ENCODE data around the gene CBLIF. TPM values are rescaled to one million over a fixed set of nuclear protein-coding genes. Genes with fewer than 3 reads are reported as not detected.

CBLIF gene
- total and polyA plus RNA-seq, 2 of the 13 experiments (the other 11 are each of a cell fraction or from before 2014, with no cell fraction given) = not detected

DNA sequence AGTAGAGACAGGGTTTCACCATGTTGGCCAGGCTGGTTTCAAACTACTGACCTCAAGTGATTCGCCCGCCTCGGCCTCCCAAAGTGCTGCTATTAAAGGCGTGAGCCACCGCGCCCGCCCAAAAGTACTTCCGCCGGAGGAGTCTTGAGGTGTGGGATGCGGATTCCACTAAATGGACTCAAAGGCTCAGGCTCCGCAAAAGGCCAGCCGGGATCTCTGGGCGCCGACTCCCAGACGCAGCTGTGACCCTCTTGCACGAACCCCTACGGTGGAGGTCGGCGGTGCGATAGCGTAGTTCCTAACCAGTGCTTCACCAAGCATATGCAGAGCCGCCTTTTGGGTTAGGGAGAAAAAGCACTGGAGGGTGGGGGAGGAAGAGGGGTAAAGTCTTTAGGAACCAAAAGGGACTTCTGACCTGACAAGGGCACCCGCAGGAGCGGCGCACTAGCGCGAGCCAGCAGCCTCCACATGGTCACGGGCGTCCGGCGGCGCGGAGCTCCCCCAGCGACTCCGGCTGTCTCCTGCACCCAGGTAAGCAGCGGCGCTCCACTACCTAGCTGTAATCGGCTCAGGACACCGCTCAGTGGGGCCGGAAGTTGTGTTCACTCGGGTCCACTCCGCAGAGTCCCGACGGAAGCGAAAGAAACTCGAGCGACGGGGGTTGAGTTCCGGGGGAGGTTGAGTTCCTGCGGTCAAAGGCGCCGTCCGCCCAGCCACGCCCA is 34.9 kb downstream of the CBLIF start, which contains the start of gene MRPL16 (continued):
- TF ChIP-seq, protein P1, sequence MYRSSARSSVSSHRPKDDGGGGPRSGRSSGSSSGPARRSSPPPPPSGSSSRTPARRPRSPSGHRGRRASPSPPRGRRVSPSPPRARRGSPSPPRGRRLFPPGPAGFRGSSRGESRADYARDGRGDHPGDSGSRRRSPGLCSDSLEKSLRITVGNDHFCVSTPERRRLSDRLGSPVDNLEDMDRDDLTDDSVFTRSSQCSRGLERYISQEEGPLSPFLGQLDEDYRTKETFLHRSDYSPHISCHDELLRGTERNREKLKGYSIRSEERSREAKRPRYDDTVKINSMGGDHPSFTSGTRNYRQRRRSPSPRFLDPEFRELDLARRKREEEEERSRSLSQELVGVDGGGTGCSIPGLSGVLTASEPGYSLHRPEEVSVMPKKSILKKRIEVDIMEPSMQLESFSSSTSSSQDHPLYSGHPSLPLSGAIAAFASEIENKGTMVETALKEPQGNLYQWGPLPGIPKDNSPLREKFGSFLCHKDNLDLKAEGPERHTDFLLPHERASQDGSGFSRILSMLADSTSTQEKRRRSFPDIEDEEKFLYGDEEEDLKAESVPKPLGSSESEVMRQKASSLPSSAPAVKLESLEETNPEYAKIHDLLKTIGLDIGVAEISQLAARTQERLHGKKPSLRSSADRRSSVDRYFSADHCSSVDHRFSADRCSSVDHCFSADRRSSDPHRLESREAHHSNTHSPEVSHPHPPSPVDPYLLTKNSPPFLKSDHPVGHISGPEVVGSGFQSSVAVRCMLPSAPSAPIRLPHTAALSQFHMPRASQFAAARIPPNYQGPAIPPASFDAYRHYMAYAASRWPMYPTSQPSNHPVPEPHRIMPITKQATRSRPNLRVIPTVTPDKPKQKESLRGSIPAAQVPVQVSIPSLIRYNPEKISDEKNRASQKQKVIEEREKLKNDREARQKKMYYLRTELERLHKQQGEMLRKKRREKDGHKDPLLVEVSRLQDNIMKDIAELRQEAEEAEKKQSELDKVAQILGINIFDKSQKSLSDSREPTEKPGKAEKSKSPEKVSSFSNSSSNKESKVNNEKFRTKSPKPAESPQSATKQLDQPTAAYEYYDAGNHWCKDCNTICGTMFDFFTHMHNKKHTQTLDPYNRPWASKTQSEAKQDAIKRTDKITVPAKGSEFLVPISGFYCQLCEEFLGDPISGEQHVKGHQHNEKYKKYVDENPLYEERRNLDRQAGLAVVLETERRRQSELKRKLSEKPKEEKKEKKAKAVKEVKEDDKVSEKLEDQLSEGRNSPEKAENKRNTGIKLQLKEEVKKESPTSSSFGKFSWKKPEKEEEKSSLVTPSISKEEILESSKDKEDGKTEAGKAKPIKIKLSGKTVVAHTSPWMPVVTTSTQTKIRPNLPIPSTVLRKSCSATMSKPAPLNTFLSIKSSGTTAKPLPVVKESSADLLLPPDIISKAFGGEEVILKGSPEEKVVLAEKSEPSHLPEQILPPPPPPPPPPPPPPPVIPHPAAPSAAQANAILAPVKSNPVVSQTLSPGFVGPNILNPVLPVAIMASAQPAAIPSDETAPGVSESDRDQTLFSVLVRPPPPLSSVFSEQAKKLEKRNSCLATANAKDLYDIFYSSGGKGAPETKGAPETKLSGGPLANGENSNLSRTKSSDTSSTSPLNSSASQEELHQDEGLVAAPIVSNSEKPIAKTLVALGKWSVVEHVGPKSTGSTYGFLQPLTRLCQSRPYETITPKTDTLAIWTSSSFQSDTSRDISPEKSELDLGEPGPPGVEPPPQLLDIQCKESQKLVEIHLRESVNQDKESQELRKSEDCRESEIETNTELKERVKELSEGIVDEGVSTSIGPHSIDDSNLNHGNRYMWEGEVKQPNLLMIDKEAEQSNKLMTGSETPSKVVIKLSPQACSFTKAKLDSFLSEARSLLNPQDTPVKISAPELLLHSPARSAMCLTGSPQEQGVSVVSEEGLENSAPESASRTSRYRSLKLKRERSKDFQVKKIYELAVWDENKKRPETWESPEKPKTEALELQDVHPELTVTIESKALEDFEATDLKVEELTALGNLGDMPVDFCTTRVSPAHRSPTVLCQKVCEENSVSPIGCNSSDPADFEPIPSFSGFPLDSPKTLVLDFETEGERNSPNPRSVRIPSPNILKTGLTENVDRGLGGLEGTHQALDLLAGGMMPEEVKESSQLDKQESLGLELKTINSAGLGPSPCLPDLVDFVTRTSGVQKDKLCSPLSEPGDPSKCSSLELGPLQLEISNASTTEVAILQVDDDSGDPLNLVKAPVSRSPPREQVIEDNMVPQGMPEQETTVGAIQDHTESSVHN (CRISPR knock-in tag; IDR thresholded peaks at IDR 0.05) = no peak
- TF ChIP-seq, protein P2, sequence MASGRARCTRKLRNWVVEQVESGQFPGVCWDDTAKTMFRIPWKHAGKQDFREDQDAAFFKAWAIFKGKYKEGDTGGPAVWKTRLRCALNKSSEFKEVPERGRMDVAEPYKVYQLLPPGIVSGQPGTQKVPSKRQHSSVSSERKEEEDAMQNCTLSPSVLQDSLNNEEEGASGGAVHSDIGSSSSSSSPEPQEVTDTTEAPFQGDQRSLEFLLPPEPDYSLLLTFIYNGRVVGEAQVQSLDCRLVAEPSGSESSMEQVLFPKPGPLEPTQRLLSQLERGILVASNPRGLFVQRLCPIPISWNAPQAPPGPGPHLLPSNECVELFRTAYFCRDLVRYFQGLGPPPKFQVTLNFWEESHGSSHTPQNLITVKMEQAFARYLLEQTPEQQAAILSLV (CRISPR knock-in tag; IDR thresholded peaks at IDR 0.05; ENCODE audit: borderline replicate concordance) = no peak; the same call in 1 of the 2 replicates
- TF ChIP-seq, protein P3, sequence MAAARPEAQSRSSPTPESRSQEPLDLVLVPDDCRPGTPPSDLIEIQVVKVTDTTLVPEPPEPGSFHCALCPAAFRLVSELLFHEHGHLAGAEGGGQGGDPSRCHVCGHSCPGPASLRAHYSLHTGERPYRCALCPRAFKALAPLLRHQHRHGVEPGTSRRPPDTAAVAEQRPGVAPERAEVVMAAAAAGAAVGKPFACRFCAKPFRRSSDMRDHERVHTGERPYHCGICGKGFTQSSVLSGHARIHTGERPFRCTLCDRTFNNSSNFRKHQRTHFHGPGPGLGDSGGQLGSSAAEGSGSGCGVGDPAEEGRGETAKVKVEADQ (CRISPR knock-in tag; IDR thresholded peaks at IDR 0.05; ENCODE audit: borderline replicate concordance) = peak; percentile 81; the same call in 1 of the 2 replicates
- no peak for TF ChIP-seq SYNCRIP (IDR thresholded peaks at IDR 0.05; ENCODE audit: insufficient read depth, low read depth, low read length)
- TF ChIP-seq CHCHD3 (CRISPR knock-in tag; IDR thresholded peaks at IDR 0.05) = no peak
- peak; percentile 77; the same call in 1 of the 2 replicates for TF ChIP-seq SP4 (CRISPR knock-in tag; IDR thresholded peaks at IDR 0.05)
- TF ChIP-seq, protein P4, sequence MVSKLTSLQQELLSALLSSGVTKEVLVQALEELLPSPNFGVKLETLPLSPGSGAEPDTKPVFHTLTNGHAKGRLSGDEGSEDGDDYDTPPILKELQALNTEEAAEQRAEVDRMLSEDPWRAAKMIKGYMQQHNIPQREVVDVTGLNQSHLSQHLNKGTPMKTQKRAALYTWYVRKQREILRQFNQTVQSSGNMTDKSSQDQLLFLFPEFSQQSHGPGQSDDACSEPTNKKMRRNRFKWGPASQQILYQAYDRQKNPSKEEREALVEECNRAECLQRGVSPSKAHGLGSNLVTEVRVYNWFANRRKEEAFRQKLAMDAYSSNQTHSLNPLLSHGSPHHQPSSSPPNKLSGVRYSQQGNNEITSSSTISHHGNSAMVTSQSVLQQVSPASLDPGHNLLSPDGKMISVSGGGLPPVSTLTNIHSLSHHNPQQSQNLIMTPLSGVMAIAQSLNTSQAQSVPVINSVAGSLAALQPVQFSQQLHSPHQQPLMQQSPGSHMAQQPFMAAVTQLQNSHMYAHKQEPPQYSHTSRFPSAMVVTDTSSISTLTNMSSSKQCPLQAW (CRISPR knock-in tag; IDR thresholded peaks at IDR 0.05) = 0 out of 2 replicates have a peak, but pooled peaks have one; percentile 62
- no peak for TF ChIP-seq ZNF773 (CRISPR knock-in tag; IDR thresholded peaks at IDR 0.05; ENCODE audit: borderline replicate concordance)
- peak; percentile 98 for TF ChIP-seq KDM2A (CRISPR knock-in tag; IDR thresholded peaks at IDR 0.05; ENCODE audit: borderline replicate concordance, low read depth)
- TF ChIP-seq, protein P5, sequence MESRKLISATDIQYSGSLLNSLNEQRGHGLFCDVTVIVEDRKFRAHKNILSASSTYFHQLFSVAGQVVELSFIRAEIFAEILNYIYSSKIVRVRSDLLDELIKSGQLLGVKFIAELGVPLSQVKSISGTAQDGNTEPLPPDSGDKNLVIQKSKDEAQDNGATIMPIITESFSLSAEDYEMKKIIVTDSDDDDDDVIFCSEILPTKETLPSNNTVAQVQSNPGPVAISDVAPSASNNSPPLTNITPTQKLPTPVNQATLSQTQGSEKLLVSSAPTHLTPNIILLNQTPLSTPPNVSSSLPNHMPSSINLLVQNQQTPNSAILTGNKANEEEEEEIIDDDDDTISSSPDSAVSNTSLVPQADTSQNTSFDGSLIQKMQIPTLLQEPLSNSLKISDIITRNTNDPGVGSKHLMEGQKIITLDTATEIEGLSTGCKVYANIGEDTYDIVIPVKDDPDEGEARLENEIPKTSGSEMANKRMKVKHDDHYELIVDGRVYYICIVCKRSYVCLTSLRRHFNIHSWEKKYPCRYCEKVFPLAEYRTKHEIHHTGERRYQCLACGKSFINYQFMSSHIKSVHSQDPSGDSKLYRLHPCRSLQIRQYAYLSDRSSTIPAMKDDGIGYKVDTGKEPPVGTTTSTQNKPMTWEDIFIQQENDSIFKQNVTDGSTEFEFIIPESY (CRISPR knock-in tag; IDR thresholded peaks at IDR 0.05) = 0 out of 2 replicates have a peak, but pooled peaks have one; percentile 52
